Loucy (cell line): Measurements from ENCODE around the gene RERE.
"Not testable (repeated sequence)": the region's sequence is repeated elsewhere in the genome, so short reads cannot be mapped to it uniquely, and the experiment has no call there.

Experiments used
- H2AFZ ChIP-seq: fragments of 200-600 bp; sonication (generic); 2 replicates; pipeline ENCODE4 v1.6.0; 2016; ENCODE audit warnings: antibody characterized with exemption, mild to moderate bottlenecking, low read length, moderate library complexity
- H3F3A ChIP-seq: fragments of 200-600 bp; 2 replicates; pipeline ENCODE4 v1.6.0; 2016; ENCODE audit warnings: antibody characterized with exemption, low read depth, mild to moderate bottlenecking
- H3K27me3 ChIP-seq: fragments of 200-600 bp; sonication (generic); 2 replicates; pipeline ENCODE4 v1.6.1; 2014; ENCODE audit warnings: low read length, mild to moderate bottlenecking; ENCODE audit not compliant: insufficient read depth, poor library complexity, severe bottlenecking
- H3K36me3 ChIP-seq: fragments of 200-600 bp; sonication (generic); 2 replicates; pipeline ENCODE4 v1.6.1; 2016; ENCODE audit warnings: low read length; ENCODE audit not compliant: insufficient read depth
- H3K4me1 ChIP-seq: fragments of 200-600 bp; sonication (generic); 2 replicates; pipeline ENCODE4 v1.5.1; 2014; ENCODE audit warnings: low read length, mild to moderate bottlenecking; ENCODE audit not compliant: insufficient read depth, poor library complexity, severe bottlenecking
- H3K4me2 ChIP-seq: fragments of 200-600 bp; sonication (generic); 2 replicates; pipeline ENCODE4 v1.6.0; 2014; ENCODE audit warnings: antibody characterized with exemption, low read length, low read depth, mild to moderate bottlenecking; ENCODE audit not compliant: poor library complexity, severe bottlenecking
- H3K4me3 ChIP-seq: fragments of 200-600 bp; sonication (generic); 2 replicates; pipeline ENCODE4 v1.5.1; 2014; ENCODE audit warnings: low read length, mild to moderate bottlenecking, mixed read lengths; ENCODE audit not compliant: poor library complexity, severe bottlenecking
- H3K79me2 ChIP-seq: fragments of 200-600 bp; sonication (generic); 2 replicates; pipeline ENCODE4 v1.6.1; 2014; ENCODE audit warnings: low read length; ENCODE audit not compliant: insufficient read depth
- H3K9ac ChIP-seq: fragments of 200-600 bp; sonication (generic); 2 replicates; pipeline ENCODE4 v1.6.0; 2014; ENCODE audit warnings: mild to moderate bottlenecking, low read depth, low read length, moderate library complexity; ENCODE audit not compliant: poor library complexity, severe bottlenecking
- H3K9me2 ChIP-seq: fragments of 200-600 bp; sonication (generic); replicated peaks from 2 replicates; pipeline ENCODE4 v1.6.1; 2016; ENCODE audit warnings: low read depth, low read length, mixed read lengths
- H3K9me3 ChIP-seq: fragments of 200-600 bp; sonication (generic); 2 replicates; pipeline ENCODE4 v1.6.1; 2014; ENCODE audit warnings: mild to moderate bottlenecking, antibody characterized with exemption, low read length, low read depth; ENCODE audit not compliant: insufficient read depth
- H4K20me1 ChIP-seq: fragments of 200-600 bp; sonication (generic); 2 replicates; pipeline ENCODE4 v1.6.0; 2014; ENCODE audit warnings: antibody characterized with exemption, low read length, mild to moderate bottlenecking; ENCODE audit not compliant: insufficient read depth, poor library complexity, severe bottlenecking
- EZH2phosphoT487 ChIP-seq: fragments of 200-600 bp; IDR thresholded peaks from 2 replicates; pipeline ENCODE4 v1.6.1; 2018; ENCODE audit warnings: antibody characterized with exemption, mild to moderate bottlenecking, moderate library complexity, borderline replicate concordance
- TF ChIP-seq, protein P1 (sequence below): fragments of 200-600 bp; sonication (generic); conservative IDR thresholded peaks from 2 replicates; pipeline ENCODE4 v1.5.1; 2014; ENCODE audit warnings: mild to moderate bottlenecking, antibody characterized with exemption, low read length

Gene RERE

DNA sequence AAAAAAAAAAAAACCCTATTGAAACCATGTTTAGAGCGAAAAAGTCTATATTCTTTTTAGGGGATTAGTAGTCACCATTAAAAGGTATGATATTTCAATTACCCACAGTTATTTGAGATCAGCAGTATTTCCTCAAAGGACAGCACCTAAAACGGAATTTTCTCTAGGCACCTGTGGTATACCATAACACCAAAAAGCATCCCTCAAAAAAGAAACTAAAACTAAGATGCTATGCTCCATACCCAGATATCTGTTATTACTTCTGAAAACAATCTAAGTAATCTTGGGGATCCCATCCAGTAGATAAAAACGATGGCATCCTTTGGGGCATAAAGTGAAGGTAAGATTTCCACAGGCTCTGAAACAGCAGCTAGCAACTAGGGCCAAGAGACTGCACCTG lies 89.0 kb downstream of the RERE start:
- H3K27me3 ChIP-seq = no peaks in the 10 kb centered on the region
- H2AFZ ChIP-seq = no peak overlapping the region
- H3K79me2 ChIP-seq = peaks cover 22% of the 10 kb centered on the region

DNA sequence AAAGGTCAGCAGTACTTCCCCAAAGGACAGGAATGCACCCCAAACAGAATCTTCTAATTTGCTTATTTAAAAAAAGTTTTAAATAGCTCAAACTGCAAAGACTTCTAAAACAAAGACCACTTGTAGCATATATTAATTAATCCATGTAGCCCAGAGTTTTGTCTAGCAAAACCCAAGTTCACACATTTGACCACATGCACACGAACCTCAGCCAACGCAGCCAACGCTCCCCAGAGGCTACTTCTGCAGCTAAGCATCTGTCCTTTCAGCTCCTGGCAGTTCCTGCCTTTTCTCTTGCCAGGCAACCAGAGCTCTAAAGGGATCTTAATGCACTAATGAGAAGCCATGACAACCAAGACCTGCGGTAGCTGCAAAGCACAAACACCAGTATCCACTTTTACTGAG lies 89.6 kb downstream of the RERE start:
- H3K36me3 ChIP-seq = no peaks in the 10 kb centered on the region; the same call in 1 of the 2 replicates
- peaks cover 1% of the 10 kb centered on the region for H3K4me1 ChIP-seq
- H3K9me3 ChIP-seq = peaks cover 6% of the 10 kb centered on the region; the same call in 1 of the 2 replicates
- H4K20me1 ChIP-seq = peaks cover 3% of the 10 kb centered on the region
- no peaks in the 10 kb centered on the region for H3F3A ChIP-seq
- H3K79me2 ChIP-seq = peaks cover 25% of the 10 kb centered on the region
- H3K4me2 ChIP-seq = no peak overlapping the region
- H3K9ac ChIP-seq = no peak overlapping the region
- no peak overlapping the region for H2AFZ ChIP-seq
- TF ChIP-seq, protein P1, sequence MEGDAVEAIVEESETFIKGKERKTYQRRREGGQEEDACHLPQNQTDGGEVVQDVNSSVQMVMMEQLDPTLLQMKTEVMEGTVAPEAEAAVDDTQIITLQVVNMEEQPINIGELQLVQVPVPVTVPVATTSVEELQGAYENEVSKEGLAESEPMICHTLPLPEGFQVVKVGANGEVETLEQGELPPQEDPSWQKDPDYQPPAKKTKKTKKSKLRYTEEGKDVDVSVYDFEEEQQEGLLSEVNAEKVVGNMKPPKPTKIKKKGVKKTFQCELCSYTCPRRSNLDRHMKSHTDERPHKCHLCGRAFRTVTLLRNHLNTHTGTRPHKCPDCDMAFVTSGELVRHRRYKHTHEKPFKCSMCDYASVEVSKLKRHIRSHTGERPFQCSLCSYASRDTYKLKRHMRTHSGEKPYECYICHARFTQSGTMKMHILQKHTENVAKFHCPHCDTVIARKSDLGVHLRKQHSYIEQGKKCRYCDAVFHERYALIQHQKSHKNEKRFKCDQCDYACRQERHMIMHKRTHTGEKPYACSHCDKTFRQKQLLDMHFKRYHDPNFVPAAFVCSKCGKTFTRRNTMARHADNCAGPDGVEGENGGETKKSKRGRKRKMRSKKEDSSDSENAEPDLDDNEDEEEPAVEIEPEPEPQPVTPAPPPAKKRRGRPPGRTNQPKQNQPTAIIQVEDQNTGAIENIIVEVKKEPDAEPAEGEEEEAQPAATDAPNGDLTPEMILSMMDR = no peak
- TF ChIP-seq EZH2phosphoT487 = no peak
- H3K4me3 ChIP-seq = no peak overlapping the region
- no peaks in the 10 kb centered on the region for H3K9me2 ChIP-seq
- H3K27me3 ChIP-seq = no peaks in the 10 kb centered on the region

More for the DNA sequence above, 89.0 kb downstream of the RERE start:
- Histone ChIP-seq H4K20me1 (peaks cover 3% of the 10 kb centered on the region), H3K9ac (no peak overlapping the region), H3K9me2 (no peaks in the 10 kb centered on the region), H3K4me3 (no peak overlapping the region), H3K4me2 (no peak overlapping the region), H3K4me1 (no peaks in the 10 kb centered on the region), H3K36me3 (no peaks in the 10 kb centered on the region; the same call in 1 of the 2 replicates), H3F3A (no peaks in the 10 kb centered on the region), H3K9me3 (peaks cover 6% of the 10 kb centered on the region; the same call in 1 of the 2 replicates)
- TF ChIP-seq, protein P1 = no peak
- no peak for TF ChIP-seq EZH2phosphoT487

- not testable (repeated sequence) for H3K9ac ChIP-seq, H4K20me1 ChIP-seq, H3K4me2 ChIP-seq, H3K4me3 ChIP-seq, H3K4me1 ChIP-seq, H3F3A ChIP-seq, H2AFZ ChIP-seq, H3K36me3 ChIP-seq, H3K27me3 ChIP-seq, H3K9me3 ChIP-seq, H3K9me2 ChIP-seq
- H3K79me2 ChIP-seq = peaks cover 30% of the 10 kb centered on the region
These were observed 90.1 kb downstream of the RERE start for GRCh38 chr1:8727316-8727715.

DNA sequence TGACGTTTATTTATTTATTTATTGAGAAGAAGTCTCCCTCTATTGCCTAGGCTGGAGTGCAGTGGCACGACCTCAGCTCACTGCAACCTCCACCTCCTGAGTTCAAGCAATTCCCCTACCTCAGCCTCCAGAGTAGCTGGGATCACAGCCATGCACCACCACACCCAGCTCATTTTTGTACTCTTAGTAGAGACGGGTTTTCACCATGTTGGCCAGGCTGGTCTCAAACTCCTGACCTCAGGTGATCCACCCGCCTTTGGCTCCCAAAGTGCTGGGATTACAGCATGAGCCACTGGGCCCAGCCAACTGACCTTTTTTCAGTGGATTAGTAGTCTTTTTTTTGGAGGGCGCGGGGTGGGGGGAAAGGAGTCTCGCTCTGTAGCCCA lies 90.6 kb downstream of the RERE start:
- H4K20me1 ChIP-seq, H3K4me2 ChIP-seq, H3K36me3 ChIP-seq, H3K27me3 ChIP-seq, H3F3A ChIP-seq, H3K4me3 ChIP-seq, H2AFZ ChIP-seq, H3K9ac ChIP-seq, H3K9me3 ChIP-seq, H3K9me2 ChIP-seq: not testable (repeated sequence)
- peaks cover 12% of the 10 kb centered on the region for H3K4me1 ChIP-seq
- peaks cover 35% of the 10 kb centered on the region for H3K79me2 ChIP-seq
